Activated CD4-positive, CD25-positive, alpha-beta regulatory T cell treated with anti-CD3 and anti-CD28 coated beads, Interleukin-2, amount 50 U/mL, for 72 hours (primary cell): ENCODE results near the gene CHAMP1.
A peak's percentile ranks its signal among the peaks of the same experiment; 100 is the strongest.

Source experiments
- DNase-seq: peaks from one replicate; pipeline ENCODE4 v3.0.0; 2021

CHAMP1 gene

DNA sequence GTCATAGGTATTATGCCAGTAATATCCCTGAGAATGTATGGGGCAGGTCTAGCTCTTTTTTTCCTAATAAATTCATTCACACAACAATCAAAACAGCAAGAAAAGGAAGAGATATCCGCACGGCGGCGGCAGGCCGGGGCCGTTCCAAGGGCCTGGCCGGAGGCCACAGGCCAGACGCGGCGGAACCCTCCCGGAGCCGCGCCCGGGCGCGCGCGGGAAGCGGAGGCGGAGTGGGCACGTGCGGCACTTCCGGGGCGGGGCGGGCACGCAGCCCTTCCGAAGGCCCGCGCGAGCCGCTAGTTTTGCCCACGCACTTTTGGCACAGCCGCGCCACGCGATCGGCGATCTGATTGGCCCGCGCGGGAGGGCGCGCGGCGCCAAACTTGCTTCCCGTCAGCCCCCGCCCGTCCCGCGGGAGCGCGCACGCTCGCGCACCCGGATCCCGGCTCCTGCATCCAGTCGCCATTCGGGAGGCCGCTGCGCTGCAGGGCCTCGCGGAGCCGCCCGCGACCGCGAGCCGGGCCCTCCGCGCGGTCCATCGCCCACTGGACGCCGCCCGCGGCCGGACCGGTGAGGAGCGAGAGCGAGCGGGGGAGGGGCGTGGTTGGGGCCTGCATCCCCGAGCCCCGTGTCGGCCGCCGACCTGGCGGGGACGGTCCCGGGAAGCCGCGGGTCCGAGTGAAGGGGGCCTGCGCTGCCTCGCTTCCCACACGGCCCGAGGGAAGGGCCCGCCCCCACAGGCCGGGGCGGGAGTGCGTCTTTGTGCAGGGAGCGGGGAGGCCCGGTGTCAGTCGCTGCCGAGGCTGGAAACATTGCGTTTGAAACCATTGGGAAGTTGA lies at the start of gene CHAMP1:
CHAMP1 (plus strand) TSS at position 430 of the 839 bp plus-strand sequence. CDS start 9,340 bp downstream, outside the sequence.
- DNase-seq: peak; percentile 95

GRCh38 chr13:114264886-114265611 lies 49.3 kb upstream of the CHAMP1 start:
- DNase-seq: no peak

DNA sequence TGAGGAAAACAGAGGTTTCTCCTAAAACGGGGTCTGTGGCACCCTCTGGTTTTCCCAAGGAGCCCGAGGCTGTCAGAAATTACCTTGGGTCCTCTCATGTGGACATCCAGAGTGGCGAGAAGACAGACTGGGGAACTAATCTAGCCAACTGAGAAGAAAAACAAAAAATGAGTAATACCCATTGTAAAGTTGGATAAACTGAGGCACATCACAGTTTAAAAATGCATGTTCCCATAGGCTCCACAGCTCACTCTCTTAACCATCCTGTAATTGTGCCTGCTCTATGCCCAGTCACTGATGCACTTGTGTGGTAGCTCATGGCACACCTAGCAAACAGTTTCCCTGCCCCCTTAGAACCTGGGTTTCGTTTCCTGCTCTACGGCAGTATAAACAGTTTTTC lies 48.1 kb upstream of the CHAMP1 start:
- DNase-seq: no peak

GRCh38 chr13:114268344-114269280 lies 45.7 kb upstream of the CHAMP1 start:
- DNase-seq: no peak

DNA sequence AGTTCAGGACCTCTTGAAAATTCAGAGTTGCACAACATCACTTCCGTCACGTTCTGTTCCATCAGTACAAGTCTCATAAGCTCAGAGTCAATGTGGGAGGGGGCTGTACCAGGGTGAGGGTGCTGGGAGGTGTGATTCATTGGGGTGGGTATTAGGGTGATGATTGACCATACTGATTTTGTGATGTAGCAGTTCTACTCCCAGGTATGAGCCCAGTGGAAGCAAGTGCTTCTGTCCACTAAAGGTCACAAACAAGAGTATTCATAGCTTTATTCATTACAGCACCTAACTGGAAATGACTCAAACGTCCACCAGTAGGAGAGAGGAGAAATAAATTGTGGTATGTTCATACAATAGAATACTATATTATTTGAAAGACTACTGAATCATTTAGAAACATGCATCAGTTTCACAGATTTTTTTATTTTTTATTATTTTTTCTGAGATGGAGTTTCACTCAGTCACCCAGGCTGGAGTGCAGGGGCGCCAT lies 45.0 kb upstream of the CHAMP1 start:
- no peak for DNase-seq

DNA sequence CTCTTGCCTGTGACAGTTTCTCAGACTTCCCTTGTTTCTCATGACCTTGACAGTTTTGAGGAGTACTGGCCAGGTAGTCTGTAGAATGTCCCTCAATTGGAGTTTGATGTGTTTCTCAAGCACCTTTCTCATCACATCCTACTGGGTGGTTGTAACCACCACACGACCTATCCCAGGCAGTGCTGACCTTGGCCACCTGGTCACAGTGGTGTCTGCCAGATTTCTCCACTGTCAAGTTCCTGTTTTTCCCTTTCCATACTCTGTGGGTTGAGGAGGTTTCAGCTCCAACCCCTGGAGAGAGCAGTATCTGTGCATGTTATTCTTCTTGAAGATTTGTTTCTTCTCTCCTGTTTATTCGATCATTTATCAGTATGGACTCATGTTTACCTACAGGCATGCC lies 41.3 kb upstream of the CHAMP1 start:
- DNase-seq: no peak

DNA sequence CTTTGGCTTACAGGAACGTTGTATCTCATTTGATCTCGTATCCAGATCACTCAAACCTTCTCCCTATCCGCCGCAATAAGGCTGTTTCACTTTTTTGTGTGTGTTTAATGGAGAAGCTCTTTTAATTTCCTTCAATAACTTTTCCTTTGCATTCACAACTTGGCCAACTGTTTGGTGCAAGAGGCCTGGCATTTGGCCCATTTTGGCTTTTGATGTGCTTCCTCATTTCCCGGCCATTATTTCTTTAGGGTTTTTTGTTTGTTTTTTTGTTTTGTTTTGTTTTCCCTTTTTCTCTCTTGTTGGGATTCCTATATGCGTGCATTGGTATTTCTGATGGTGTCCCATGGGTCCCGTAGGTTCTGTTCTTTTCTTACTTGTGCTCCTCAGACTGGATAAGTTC lies 39.0 kb upstream of the CHAMP1 start:
- DNase-seq: no peak

DNA sequence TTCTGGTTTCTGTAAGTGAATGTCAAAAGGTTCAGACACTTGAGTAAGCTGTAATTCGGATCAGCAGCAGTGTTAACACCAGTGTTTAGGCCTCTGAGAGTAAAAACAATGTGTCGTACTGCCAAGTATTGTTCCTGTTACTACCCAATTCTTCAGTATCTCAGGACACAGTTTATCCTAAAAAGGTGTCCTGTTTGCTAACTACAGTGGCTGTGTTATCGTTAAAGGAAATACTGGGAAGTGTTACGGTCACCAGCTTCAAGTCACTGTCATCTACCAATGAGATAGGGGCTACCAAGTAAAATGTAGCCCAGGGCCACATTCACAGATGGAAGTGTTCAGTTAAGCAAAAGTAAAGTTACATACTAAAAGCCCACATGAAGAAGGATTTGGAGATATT lies 35.2 kb upstream of the CHAMP1 start:
- no peak for DNase-seq

- DNase-seq: no peak
Observed at GRCh38 chr13:114279758-114280355, 34.4 kb upstream of the CHAMP1 start.

- peak; percentile 94 for DNase-seq
Observed at GRCh38 chr13:114281351-114282040, 32.8 kb upstream of the CHAMP1 start, which contains the start of gene UPF3A. TSS of gene UPF3A (plus strand) at chr13:114281601. CDS start at chr13:114281640, 39 bp downstream.

- peak; percentile 78 for DNase-seq
Observed at GRCh38 chr13:114282041-114282670, 32.1 kb upstream of the CHAMP1 start.

DNA sequence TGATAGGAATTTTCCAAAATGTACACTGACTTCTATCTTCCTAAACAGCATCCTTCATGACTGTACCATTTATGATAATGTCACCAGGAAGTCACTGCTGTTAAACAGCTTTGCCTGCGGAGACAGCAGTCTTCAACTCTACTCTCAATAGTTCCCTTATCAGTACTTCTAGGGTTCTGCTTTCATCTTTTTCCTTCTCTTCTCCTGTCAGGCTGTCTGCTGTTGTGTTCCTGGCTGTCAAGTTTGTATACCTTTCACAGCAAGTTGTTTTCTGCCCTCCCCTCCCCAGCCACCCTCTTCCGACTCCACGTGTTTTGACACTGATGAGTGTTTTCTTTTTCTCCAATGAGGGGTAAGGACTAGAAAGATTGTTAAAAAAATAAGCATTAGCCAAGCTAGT lies 30.7 kb upstream of the CHAMP1 start:
- DNase-seq: no peak

DNA sequence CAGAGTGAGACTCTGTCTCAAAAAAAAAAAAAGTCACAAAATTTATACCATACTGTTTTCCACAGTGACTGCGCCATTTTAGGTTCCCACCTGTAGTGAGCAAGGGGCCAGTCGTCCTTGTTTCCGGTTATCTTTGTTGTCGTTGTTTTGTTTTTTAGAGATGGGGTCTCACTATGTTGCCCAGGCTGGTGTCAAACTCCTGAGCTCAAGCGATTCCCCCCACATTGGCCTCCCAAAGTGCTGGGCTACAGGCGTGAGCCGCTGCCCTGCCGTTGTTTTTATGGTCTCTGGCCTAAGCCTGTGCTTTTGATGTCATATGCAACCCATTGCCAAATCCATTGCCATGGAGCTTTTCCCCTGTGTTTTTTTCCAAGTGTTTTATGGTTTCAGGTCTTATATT lies 29.6 kb upstream of the CHAMP1 start:
- no peak for DNase-seq

- DNase-seq: no peak
Observed at GRCh38 chr13:114285166-114285808, 29.0 kb upstream of the CHAMP1 start.

GRCh38 chr13:114286808-114287207 lies 27.5 kb upstream of the CHAMP1 start:
- DNase-seq: no peak

- DNase-seq: no peak
Observed at GRCh38 chr13:114288157-114288591, 26.1 kb upstream of the CHAMP1 start.

DNA sequence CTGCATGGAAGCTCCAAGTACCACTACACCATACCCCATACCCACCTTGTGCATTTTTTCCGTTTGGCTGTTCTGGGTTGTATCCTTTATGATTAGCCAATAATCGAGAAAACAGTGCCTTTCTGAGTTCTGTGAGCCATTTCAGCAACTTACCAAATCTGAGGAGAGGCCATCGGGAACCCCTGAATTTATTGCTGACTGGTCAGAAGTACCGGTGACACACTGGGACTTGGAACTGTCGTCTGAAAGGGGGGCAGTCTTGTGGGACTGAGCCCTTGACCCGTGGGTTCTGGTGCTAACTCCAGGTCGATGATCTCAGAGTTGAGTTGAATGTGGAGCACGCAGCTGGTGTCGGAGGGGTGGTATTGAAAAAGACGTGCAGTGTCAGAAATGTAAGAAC lies 17.9 kb upstream of the CHAMP1 start:
- DNase-seq: no peak

DNA sequence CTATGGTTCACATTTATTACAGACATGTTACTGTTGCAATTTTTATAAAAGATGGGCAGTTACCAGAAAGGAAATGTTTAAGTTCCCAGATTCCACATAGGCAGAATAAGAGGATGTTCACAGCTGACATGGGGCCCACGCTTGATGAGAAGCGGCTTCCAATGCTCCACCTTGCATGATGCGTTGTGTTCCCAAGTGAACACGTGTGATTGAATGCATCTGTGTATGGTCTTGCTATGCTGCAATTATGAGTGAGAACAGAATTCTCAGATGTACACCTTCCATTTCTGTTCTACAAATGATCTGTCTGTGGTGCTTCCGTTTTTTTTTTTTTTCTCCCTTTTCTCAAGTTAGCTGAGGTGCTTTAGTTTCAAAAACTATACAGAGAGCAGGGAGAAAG lies 17.4 kb upstream of the CHAMP1 start:
- DNase-seq: no peak

DNA sequence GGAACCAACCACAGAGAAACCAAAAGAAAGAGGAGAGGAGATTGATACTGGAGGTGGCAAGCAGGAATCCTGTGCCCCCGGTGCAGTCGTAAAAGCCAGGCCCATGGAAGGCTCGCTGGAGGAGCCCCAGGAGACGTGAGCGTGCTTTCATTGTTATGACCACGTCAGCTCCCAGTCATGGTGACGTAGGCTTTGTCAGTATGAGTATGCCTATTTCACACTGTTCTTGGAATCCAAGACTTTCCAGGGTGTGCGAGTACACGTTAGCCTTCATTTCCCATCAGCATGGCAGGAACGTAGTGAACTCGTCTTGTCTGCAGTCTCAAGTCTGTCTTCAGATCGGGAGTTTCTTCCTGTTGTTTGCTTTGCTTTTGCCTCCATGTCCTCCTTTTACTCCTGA lies 15.4 kb upstream of the CHAMP1 start:
- no peak for DNase-seq

- no peak for DNase-seq
Observed at GRCh38 chr13:114299604-114300305, 14.5 kb upstream of the CHAMP1 start.
